HCT116 (cell line): ENCODE measurements around the gene CALCB.

ENCODE experiments used
- POLR2AphosphoS5 ChIP-seq: IDR thresholded peaks from 2 replicates; pipeline ENCODE4 v1.6.1; 2011; ENCODE audit warnings: mild to moderate bottlenecking, low read depth, low read length, moderate library complexity
- RAD21 ChIP-seq: IDR thresholded peaks from 2 replicates; pipeline ENCODE4 v1.6.1; 2012; ENCODE audit warnings: low read depth, mild to moderate bottlenecking
- ZNF274 ChIP-seq: fragments of 200-500 bp; sonication (Bioruptor generic); IDR thresholded peaks from 2 replicates; pipeline ENCODE4 v1.6.1; 2014; ENCODE audit warnings: mild to moderate bottlenecking, low read depth, low read length, inconsistent platforms
- TF ChIP-seq, protein P1 (sequence below), 3 experiments: fragments of 200-600 bp in 1 of 3; sonication (generic) in 1 of 3; IDR thresholded peaks in 2 of 3; conservative IDR thresholded peaks in 1 of 3; 2 replicates each; pipeline ENCODE4 v1.5.1; 2012 to 2017; ENCODE audit warnings: low read depth in 2 of 3, low read length in 2 of 3, antibody characterized with exemption in 1 of 3, borderline replicate concordance in 1 of 3, control low read depth in 1 of 3, mild to moderate bottlenecking in 1 of 3, mixed read lengths in 1 of 3, mixed run types in 1 of 3, moderate library complexity in 1 of 3; ENCODE audit not compliant: insufficient read depth in 1 of 3
- TF ChIP-seq, protein P2 (sequence below): IDR thresholded peaks from 2 replicates; pipeline ENCODE4 v1.6.1; 2012

DNA sequence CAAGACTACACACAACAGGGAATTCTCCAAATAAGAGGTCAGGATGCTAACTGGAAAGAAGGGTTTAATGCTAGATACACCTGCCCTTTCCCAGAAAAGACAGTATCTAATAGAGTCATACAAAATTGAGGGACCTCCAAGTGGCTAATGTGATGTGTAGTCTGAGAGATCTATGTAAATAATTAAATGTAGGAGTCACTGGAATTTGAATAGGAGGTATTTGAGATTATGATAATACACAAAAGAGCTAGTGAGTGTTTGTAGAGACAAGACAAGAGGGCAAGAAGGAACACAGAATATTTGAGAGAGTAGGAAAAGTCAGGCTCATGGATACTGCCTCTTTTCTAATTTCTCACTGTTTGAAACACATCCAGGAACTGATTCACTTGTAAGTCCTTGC, 25.9 kb downstream of the CALCB start:
- TF ChIP-seq, protein P1, sequence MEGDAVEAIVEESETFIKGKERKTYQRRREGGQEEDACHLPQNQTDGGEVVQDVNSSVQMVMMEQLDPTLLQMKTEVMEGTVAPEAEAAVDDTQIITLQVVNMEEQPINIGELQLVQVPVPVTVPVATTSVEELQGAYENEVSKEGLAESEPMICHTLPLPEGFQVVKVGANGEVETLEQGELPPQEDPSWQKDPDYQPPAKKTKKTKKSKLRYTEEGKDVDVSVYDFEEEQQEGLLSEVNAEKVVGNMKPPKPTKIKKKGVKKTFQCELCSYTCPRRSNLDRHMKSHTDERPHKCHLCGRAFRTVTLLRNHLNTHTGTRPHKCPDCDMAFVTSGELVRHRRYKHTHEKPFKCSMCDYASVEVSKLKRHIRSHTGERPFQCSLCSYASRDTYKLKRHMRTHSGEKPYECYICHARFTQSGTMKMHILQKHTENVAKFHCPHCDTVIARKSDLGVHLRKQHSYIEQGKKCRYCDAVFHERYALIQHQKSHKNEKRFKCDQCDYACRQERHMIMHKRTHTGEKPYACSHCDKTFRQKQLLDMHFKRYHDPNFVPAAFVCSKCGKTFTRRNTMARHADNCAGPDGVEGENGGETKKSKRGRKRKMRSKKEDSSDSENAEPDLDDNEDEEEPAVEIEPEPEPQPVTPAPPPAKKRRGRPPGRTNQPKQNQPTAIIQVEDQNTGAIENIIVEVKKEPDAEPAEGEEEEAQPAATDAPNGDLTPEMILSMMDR (IDR thresholded peaks at IDR 0.05 in 2 of 3, conservative IDR thresholded peaks at IDR 0.05 in 1 of 3; ENCODE audit: borderline replicate concordance in 1 of 3, insufficient read depth in 1 of 3, low read depth in 2 of 3, low read length in 2 of 3), result no peak
- no peak for TF ChIP-seq POLR2AphosphoS5
- no peak for TF ChIP-seq ZNF274
- TF ChIP-seq, protein P2, sequence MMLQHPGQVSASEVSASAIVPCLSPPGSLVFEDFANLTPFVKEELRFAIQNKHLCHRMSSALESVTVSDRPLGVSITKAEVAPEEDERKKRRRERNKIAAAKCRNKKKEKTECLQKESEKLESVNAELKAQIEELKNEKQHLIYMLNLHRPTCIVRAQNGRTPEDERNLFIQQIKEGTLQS, result no peak
- TF ChIP-seq RAD21, result no peak
